ENCODE results near the gene GPR37L1.
"Not testable (repeated sequence)": the region's sequence is repeated elsewhere in the genome, so short reads cannot be mapped to it uniquely, and the experiment has no call there.

The GPR37L1 gene

DNA sequence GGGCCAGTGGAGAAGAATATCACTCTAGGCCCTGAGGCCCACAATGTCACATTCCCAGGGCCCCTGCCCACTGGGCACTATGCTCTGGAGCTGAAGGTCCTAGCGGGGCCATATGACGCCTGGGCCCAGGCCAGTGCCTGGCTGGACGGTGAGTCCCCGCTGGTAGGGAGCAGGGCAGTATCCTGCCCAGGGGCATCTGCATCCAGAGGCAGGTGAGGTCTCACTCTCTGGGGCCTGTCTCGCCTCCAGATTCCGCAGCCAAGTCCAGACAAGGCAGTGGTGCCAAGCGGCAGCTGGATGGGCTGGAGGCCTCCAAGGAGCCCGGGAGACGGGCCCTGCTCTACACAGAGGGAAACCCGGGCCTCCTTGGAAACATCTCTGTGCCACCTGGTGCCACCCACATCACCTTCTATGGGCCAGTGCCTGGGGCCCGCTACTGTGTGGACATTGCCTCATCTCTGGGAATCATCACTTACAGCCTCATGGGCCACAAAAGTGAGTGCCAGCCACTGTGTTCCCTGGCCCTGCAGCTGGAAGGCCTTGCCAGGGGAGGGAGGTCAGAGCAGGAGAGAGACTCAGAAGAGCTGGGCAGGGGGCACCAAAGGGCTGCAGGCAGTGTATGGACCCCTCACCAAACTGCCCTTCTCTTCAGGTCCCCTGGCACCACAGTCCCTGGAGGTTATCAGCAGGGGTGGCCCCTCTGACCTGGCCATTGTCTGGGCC is 48.7 kb downstream of the GPR37L1 start:
- no peak for DNase-seq

DNA sequence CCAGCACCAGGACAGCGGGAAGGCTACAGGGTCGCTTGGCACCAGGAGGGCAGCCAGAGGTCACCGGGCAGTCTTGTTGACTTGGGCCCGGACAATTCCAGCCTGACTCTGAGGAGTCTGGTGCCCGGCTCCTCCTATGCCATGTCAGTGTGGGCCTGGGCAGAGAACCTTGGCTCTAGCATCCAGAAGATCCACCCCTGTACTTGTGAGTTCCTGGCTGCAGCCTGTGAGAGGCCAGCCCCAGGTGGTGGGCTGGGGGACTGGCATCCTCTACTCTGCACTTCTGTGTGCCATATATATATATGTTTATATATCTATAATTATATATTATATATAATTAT is 49.3 kb downstream of the GPR37L1 start:
- DNase-seq, result no peak

DNA sequence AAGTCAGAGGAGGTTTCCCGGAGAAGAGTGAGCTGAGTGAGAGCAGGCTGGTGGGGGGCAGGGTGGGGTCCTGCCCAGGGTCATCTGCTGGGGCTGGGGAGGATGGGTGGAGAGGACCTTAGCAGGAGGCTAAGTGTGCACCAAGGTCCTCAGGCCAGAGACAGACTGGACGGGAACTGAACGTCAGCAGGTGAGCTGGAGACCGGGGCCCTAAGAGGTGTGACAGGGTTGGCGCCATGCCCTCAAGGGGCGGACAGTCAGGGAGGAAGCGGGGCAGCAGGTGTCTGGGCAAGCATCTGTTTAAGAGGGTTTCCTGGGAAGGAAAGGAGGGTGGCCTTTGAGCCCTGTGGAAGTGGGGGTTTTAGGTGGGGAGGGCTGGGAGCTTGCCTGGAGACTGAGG is 51.3 kb downstream of the GPR37L1 start:
- DNase-seq, result no peak

- no peak for DNase-seq
These were observed 54.5 kb downstream of the GPR37L1 start for GRCh38 chr1:202176949-202177927.

DNA sequence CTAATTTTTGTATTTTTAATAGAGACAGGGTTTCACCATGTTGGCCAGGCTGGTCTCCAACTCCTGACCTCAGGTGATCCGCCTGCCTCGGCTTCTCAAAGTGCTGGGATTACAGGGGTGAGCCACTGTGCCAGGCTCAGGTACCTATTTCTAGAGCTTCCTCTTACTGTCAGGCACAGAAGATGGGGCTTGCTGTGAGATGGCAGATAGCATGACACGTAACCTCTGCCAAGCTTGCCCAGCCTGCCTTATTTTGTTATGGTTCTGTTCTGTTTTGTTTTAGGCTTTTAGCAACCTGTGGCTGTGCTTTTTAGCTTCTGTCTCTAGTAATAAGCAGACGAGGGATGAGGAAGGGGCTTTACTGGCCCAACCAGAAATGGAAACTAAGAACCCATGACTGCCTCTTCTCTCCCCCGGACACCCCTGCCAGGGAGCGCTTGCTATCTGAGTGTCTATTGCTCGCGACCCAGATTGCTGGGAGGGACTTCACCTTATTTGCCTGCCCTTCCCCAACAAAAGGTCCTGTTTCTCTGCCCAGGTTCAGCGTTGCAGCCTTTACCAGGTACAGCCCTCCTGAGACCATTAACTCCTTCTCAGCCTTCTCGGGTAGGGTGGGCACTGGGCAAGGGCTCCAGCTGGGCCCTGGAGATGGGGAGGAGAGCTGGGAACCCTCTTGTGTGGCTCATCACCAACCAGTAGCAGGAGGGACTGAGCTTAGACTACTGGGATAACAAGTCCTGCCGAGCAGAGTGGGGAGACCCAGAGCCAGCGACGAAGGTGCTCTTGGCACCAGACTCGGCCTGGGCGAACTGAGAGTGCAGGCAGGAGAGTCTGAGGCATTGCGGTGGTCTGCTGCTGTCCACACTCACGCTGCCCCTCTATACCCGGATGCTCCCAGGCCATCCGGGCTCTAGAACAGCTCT is 57.4 kb downstream of the GPR37L1 start:
- DNase-seq, result no peak

DNA sequence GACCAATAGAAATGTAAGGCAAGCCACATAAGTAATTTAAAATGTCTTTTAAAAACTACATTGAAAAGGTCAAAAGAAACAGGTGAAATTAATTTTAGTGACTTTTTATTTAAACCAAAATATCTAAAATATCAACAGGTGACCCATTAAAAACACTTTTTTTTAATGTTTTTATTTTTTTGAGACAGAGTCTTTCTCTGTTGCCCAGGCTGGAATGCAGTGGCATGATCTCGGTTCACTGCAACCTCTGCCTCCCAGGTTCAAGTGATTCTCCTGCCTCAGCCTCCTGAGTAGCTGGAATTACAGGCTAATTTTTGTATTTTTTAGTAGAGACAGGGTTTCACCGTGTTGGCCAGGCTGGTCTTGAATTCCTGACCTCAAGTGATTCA is 58.0 kb downstream of the GPR37L1 start:
- not testable (repeated sequence) for DNase-seq

DNA sequence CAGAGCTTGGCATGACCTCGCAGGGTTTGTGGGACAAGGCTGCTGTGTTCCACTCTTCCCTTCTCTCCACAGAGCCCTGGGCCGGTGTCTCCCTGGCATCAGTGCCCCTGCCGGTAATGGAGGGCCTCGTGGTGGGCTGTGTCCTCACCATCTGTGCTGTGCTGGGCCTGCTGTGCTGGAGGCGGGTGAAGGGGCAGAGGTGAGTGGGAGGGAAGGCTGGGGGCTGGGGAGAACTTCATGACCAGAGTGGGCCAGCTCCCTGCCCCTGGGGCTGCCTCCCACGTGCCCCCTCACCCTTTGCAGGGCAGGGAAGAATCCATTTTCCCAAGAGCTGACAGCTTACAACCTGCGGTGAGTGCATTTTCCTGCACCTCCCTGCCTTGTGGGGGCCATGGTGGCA is 58.9 kb downstream of the GPR37L1 start:
- no peak for DNase-seq

GRCh38 chr1:202182040-202182877 is 59.5 kb downstream of the GPR37L1 start:
- DNase-seq, result no peak
